NCI-H1694 (cell line): ENCODE measurements around the gene THOC5.
"Not testable (repeated sequence)": the region's sequence is repeated elsewhere in the genome, so short reads cannot be mapped to it uniquely, and the experiment has no call there.

Experiments used
- DNase-seq: peaks from one replicate; lab custom pipeline; 2025; lab: John Stamatoyannopoulos, UW

Gene THOC5

GRCh38 chr22:29509298-29509697 is 44.3 kb downstream of the THOC5 start:
- DNase-seq, result no peak

GRCh38 chr22:29503811-29504372 is 49.7 kb downstream of the THOC5 start:
- DNase-seq, result no peak

- DNase-seq, result no peak
These were observed 53.7 kb downstream of the THOC5 start for GRCh38 chr22:29499852-29500251.

GRCh38 chr22:29493636-29494035 is 59.9 kb downstream of the THOC5 start:
- no peak for DNase-seq

GRCh38 chr22:29491012-29491411 is 62.5 kb downstream of the THOC5 start:
- no peak for DNase-seq

GRCh38 chr22:29489127-29489780 is 64.3 kb downstream of the THOC5 start:
- not testable (repeated sequence) for DNase-seq

- DNase-seq, result no peak
These were observed 66.1 kb downstream of the THOC5 start for GRCh38 chr22:29487426-29487986.

GRCh38 chr22:29485448-29485847 is 68.1 kb downstream of the THOC5 start:
- no peak for DNase-seq

- no peak for DNase-seq
These were observed 68.9 kb downstream of the THOC5 start for GRCh38 chr22:29484642-29485041.

GRCh38 chr22:29483254-29483653 is 70.3 kb downstream of the THOC5 start:
- DNase-seq, result no peak

- DNase-seq, result no peak
These were observed 70.8 kb downstream of the THOC5 start for GRCh38 chr22:29482726-29483125.

- DNase-seq, result no peak
These were observed 71.3 kb downstream of the THOC5 start for GRCh38 chr22:29482253-29482652.

GRCh38 chr22:29481265-29482000 is 72.1 kb downstream of the THOC5 start:
- DNase-seq, result no peak

GRCh38 chr22:29480512-29481264 is 72.9 kb downstream of the THOC5 start:
- DNase-seq, result no peak

GRCh38 chr22:29480262-29480511 is 73.4 kb downstream of the THOC5 start:
- no peak for DNase-seq

GRCh38 chr22:29479417-29480261 is 73.9 kb downstream of the THOC5 start, which contains the start of gene NEFH:
TSS of gene NEFH (plus strand) at chr22:29480218. CDS start at chr22:29480263, 45 bp downstream.
- peak; percentile 72 for DNase-seq

GRCh38 chr22:29478326-29479276 is 75.0 kb downstream of the THOC5 start:
- peak; percentile 25 for DNase-seq

GRCh38 chr22:29477723-29478318 is 75.7 kb downstream of the THOC5 start:
- DNase-seq, result peak; percentile 49

GRCh38 chr22:29476116-29476515 is 77.4 kb downstream of the THOC5 start:
- DNase-seq, result no peak

- DNase-seq, result peak; percentile 24
These were observed 78.0 kb downstream of the THOC5 start for GRCh38 chr22:29475550-29475949.
